ENCODE measurements around the gene RCBTB2. TPM values are rescaled to one million over a fixed set of nuclear protein-coding genes. Genes with fewer than 3 reads are reported as not detected.

Gene RCBTB2
- total RNA-seq, 4 donors from 2014 or later, result 29.1 to 49.6 (median 34.9) TPM

GRCh38 chr13:48508011-48508410, 24.9 kb downstream of the RCBTB2 start:
- Histone ChIP-seq H3K4me1 (no peaks in the 10 kb centered on the region), H3K9me3 (no peaks in the 10 kb centered on the region), H3K4me3 (replicated peaks in 1 of 3) (no peak overlapping the region), H3K36me3 (peaks cover 0 to 4% of the 10 kb centered on the region in 2 donors), H3K27ac (no peak overlapping the region), H3K27me3 (no peaks in the 10 kb centered on the region)
- intact Hi-C loops (cut with DNase I), result no loop called here
- no peak for DNase-seq
- TF ChIP-seq CTCF (IDR thresholded peaks at IDR 0.05), result no peak
- no peak for TF ChIP-seq POLR2A (IDR thresholded peaks at IDR 0.05)
- WGBS, 2 donors, result 89 to 92% methylated on average over 6 of the region's 6 CpGs

- peaks cover 0 to 4% of the 10 kb centered on the region in 2 donors for H3K36me3 ChIP-seq
- H3K4me3 ChIP-seq (replicated peaks in 1 of 3), result no peak overlapping the region
- WGBS, 2 donors, result 82 to 88% methylated on average over 10 of the region's 10 CpGs
- intact Hi-C loops (cut with DNase I), result no loop called here
- H3K9me3 ChIP-seq, result no peaks in the 10 kb centered on the region
- H3K27ac ChIP-seq, result peak overlapping the region in 1 of 3 donors; percentile 8
- H3K4me1 ChIP-seq, result no peaks in the 10 kb centered on the region
- TF ChIP-seq POLR2A (IDR thresholded peaks at IDR 0.05), result no peak
- TF ChIP-seq CTCF (IDR thresholded peaks at IDR 0.05), result no peak
- H3K27me3 ChIP-seq, result no peaks in the 10 kb centered on the region
- no peak for DNase-seq
Observed at GRCh38 chr13:48507021-48507420, 25.9 kb downstream of the RCBTB2 start.

DNA sequence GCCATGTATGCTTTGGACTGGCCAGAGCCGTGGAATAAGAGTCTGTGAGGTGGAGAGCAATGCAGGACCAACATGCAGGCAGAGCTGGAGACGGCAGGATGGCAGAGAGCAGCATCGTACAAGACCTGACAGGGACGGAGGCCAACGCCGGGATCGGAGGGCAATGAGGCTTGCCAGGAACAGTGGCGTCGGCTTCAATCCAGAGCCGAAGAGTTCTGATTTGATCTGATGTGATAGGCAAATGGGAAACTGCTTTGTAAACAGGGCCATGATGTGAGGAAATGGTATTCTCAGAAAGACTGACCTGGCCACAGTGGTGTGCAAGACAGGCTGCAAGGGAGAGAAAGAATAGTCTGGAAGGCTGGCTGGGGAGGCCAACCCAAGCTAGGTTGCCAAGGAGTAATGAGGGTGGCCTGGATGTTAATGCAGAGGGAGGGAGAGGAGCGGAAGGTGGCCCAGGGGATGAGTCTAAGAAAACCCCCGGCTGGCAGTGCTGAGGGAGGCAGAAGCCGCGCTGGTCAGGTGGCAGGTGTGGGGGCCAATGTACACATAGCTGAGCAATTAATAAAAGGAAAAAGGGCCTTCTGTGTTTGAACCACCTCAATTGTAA, 26.7 kb downstream of the RCBTB2 start:
- Histone ChIP-seq H3K27me3 (no peaks in the 10 kb centered on the region), H3K4me3 (replicated peaks in 1 of 3) (no peak overlapping the region), H3K9me3 (no peaks in the 10 kb centered on the region), H3K27ac (peak overlapping the region; percentile 20 to 41 (median 25)), H3K4me1 (no peaks in the 10 kb centered on the region), H3K36me3 (no peaks in the 10 kb centered on the region)
- WGBS, 2 donors, result 83 to 84% methylated on average over 14 of the region's 14 CpGs
- TF ChIP-seq POLR2A (IDR thresholded peaks at IDR 0.05) (no peak), CTCF (IDR thresholded peaks at IDR 0.05) (no peak)
- intact Hi-C loops (cut with DNase I), result no loop called here
- no peak for DNase-seq

- H3K27me3 ChIP-seq, result no peaks in the 10 kb centered on the region
- no peak for TF ChIP-seq CTCF (IDR thresholded peaks at IDR 0.05)
- no peak for TF ChIP-seq POLR2A (IDR thresholded peaks at IDR 0.05)
- no peaks in the 10 kb centered on the region for H3K4me1 ChIP-seq
- no peaks in the 10 kb centered on the region for H3K9me3 ChIP-seq
- 83 to 87% methylated on average over 11 of the region's 11 CpGs for WGBS, 2 donors
- no peak for DNase-seq
- no peak overlapping the region for H3K4me3 ChIP-seq (replicated peaks in 1 of 3)
- intact Hi-C loops (cut with DNase I), result no loop called here
- H3K36me3 ChIP-seq, result no peaks in the 10 kb centered on the region
- H3K27ac ChIP-seq, result peak overlapping the region; percentile 20 to 41 (median 25)
Observed at GRCh38 chr13:48505597-48506091, 27.2 kb downstream of the RCBTB2 start.

GRCh38 chr13:48505012-48505411, 27.9 kb downstream of the RCBTB2 start:
- no peak for TF ChIP-seq CTCF (IDR thresholded peaks at IDR 0.05)
- TF ChIP-seq POLR2A (IDR thresholded peaks at IDR 0.05), result no peak
- intact Hi-C loops (cut with DNase I), result no loop called here
- 89 to 97% methylated on average over 4 of the region's 4 CpGs for WGBS, 2 donors
- Histone ChIP-seq H3K27me3 (no peaks in the 10 kb centered on the region), H3K9me3 (no peaks in the 10 kb centered on the region), H3K4me3 (replicated peaks in 1 of 3) (no peak overlapping the region), H3K27ac (peak overlapping the region in 1 of 3 donors; percentile 7), H3K36me3 (no peaks in the 10 kb centered on the region), H3K4me1 (no peaks in the 10 kb centered on the region)
- DNase-seq, result no peak

Data from thyroid gland (tissue), 4 donors.